Measurements from ENCODE around the gene ERCC1.
"Not testable (repeated sequence)": the region's sequence is repeated elsewhere in the genome, so short reads cannot be mapped to it uniquely, and the experiment has no call there.

The ERCC1 gene

DNA sequence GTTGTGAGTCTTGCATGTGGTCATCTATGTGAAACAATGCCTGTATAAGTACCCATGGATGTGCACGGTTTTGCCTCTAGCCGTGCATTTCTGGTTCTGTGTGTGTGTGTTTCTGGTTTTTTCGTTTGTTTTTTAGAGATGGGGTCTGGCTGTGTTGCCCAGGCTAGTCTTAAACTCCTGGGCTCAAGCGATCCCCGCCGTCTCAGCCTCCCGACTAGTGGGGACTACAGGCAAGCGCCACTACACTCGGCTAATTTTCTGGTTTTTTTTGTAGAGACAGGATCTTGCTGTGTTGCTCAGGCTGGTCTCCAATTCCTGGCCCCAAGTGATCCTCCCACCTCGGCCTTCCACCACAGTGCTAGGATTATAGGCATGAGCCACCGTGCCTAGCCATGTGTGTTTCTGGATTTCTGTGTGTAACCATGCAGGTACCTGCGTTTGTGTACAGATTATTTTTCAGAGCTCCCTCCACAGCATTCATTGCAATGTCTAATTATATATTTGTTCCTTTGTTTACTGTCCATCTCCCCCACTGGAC is 28.2 kb upstream of the ERCC1 start:
- no peak for DNase-seq

GRCh38 chr19:45451131-45451849 is 27.6 kb upstream of the ERCC1 start:
- DNase-seq: no peak

GRCh38 chr19:45450012-45450333 is 26.3 kb upstream of the ERCC1 start:
- no peak for DNase-seq

- DNase-seq: no peak
Observed at GRCh38 chr19:45448887-45449299, 25.2 kb upstream of the ERCC1 start.

- no peak for DNase-seq
Observed at GRCh38 chr19:45448425-45448756, 24.7 kb upstream of the ERCC1 start.

DNA sequence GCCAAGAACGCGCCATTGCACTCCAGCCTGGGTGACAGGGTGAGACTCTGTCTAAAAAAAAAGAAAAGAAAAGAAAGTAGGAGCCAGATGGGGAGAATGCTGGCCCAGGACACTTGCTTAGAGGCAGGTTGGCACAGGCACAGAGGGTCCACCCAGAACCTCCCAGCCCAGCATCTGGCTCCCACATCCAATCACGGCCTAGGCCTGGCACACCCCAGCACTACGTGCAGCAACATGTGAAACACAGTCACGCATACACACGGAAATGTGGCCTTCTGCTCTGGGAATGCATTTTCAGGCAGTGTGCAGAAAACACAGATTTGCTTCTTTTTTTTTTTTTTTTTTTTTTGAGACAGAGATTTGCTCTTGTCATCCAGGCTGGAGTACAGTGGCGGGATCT is 23.2 kb upstream of the ERCC1 start:
- DNase-seq: no peak

GRCh38 chr19:45446295-45446694 is 22.6 kb upstream of the ERCC1 start:
- DNase-seq: no peak

DNA sequence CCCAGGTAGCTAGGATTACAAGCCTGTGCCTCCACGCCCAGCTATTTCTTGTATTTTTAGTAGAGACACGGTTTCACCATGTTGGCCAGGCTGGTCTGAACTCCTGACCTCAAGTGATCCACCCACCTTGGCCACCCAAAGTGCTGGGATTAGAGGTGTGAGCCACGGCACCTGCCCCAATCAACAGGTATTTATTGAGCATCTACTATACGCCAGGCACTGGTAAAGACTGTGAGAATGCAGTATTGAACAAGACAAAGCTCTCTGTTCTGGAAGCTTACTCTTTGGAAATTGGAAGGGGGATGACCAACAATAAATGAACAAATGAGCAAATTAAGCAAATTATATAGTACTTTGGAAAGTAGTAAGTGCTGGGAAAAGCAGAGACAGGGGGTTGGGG is 21.4 kb upstream of the ERCC1 start:
- DNase-seq: no peak

DNA sequence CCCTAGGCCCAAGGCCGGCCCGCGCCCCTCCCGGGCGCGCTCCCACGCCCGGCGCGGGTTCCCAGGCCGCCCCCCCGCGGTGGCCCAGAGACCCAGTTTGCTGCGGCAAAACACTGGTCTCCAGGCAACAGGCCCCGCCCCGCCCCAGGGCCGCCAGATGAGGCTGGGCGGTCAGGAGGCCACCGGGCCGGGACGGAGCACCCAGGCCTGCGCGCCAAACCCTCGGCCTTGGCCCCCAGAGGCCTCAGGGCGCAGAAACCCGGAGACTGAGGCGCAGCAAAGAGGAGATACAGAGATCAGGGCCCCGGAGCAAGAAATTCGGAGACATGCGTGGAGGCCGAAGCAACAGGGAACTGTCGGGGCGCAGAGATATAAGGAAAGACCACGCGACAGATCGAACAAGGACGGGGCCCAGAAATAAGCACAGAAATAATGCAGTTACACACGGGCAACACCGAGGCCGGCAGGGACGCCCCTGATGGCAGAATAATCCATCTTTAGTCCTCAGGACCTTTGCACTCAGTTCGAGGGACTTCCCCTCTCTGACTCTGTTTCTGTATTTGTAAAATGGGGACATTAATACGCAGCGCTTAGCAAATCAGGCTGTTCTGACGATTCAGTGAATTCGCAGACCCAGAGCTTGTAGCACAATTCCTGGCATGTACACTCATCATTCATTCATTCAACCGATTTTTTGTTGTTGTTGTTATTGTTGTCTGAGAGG is 20.8 kb upstream of the ERCC1 start:
- no peak for DNase-seq

DNA sequence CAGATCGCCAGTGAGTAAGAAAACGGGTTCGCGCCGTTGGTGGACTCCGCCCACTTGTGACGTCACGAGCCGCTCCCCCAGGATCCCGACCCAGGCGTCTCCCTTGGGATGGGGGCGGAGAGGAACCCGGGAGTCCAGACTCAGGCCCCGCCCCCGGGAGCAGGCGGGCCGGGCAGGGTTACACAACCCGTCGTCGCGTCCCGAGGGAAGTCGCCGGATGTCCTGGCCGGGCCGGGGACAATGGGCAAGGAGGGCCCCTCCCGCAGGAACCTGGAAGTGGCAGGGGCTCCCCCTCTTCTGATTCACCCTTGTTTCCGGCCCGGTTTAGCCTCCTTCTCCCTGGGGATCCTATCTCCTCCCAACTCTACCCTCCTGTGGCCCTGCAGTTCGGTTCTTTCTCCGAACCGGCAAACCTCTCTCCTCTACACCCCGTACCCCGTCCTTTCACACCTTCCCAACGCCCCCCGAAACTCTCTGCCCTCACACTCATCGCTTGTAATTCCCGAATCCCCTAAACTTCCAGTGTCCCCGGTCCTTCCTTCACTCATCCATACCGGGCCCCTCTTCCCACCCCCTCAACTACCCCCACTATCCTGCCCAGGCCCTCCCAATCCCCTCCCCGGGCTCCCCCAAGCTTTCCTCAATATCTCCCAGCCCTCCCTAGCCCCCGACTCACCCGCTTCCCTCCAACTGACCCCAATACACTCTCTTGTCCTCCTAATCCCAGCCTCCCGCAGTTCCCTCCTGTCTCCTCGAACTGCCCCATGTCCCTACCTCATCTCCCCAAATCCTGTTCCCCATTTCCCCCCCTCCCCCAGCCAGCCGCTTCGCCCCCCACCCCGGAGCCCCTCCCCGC is 20.0 kb upstream of the ERCC1 start:
- DNase-seq: peak; percentile 70

DNA sequence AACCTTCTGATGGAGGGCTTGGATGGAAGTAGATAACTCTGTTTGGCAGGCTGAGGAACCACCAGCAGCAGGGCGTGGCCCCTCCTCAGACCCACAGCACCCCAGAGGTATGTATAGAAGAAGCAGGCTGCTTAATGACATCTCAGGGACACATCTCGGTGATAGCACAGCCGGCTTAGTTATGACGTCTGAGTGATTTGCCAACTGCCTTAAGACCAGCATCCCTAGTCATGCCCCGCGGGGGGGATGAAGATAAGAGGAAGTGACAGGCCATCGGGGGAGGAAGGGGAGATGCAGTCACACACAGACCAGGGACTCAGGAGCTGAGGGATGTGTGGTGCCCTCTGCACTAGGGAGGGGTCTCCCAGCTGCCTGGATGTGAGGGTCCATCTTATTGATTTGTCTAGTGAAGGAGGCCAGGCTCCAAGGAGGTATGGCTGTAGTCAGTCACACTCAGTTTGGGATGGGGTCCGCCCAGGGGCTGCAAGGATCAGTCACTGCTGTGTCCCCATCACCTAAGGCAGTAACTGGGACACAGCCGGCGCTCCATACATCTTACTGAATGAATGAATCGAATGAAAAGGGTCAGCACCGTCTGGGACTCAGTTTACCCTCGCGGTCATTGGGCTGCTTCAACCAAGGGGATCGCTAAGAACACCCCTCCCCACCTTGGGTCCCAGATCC is 19.2 kb upstream of the ERCC1 start:
- DNase-seq: no peak

- no peak for DNase-seq
Observed at GRCh38 chr19:45442408-45442777, 18.7 kb upstream of the ERCC1 start.

DNA sequence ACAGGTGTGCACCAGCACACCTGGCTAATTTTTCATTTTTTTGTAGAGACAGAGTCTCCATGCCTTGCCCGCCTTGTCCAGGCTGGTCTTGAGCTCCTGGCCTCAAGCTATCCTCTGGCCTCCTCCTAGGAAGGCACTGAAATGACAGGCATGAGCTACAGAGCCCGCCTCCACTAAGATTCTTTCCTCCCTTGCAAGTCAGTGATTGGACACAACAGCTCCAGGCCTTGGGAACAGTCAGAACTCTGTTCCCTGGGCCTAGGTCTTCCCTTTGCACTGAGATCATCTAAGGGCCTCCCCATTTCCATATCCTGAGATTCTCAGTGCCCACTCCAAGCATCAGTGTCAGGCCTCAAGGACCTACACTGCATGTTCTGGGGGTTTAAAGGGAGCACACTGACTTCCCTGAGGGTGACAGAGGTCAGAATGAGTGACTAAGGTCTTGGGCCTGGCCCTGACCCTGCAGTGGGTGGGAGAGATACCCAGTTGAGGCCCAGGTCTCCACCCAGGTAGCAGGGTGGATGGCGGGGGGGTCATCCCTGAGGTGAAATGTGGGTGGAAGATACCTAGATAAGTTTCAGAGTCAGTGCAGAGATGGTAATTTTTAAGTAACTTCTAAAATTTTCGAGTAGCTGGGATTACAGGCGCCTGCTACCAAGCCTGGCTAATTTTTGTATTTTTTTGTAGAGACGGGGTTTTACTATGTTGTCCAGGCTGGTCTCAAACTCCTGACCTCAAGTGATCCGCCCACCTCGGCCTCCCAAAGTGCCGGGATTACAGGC is 17.3 kb upstream of the ERCC1 start:
- no peak for DNase-seq

DNA sequence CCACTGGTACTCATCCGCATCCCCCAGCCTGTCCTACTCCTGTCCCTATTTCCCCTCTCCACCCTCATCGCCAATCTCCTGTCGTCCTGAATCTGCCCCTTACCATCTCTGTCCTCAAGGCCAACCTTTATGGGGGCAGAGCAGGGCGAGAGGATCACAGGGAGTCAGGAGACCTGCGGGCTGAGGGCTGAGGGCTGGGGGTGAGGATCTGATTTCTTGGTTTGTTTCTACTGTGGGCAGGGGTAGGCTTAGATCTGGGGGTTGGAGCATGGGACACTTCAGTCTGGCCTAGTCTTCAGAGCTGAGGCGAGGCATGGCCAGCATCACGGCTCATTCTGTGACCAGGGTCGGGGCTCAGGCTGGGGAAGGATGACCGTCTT is 16.5 kb upstream of the ERCC1 start:
- DNase-seq: no peak

DNA sequence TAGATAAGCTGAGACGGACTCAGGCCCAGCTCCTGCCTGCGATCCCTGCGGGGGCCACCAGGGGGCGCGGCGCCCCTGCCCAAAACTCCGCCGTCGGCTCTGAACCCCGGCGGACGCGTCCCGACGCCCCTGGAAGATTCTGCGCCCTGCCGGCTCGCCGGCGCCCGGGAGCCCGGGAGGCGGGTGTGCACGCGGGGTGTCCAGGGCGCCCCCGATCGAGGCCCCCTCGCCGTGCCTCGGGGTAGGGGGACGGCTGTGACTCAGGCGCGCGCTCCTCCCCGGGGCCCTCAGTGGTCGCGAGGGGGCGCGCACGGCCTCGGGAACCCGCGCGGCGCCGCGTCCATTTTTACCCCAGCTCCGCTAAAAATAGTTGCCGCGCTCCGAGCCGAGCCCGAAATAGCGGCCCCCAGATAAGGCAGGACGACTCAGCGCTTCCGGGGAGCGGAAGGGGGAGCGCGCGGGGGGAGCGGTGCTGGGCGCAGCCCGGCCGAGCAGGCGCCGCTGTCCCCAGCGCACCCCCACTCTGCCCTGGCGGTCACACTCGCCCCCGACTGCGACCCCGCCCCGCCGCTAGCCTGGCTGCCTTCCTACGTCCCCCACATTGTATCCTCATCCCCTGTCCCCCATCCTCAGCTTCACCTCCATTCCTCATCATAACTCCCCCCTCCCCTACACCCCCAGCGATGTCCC is 16.0 kb upstream of the ERCC1 start:
- no peak for DNase-seq

- DNase-seq: no peak
Observed at GRCh38 chr19:45439190-45439568, 15.5 kb upstream of the ERCC1 start.

- DNase-seq: no peak
Observed at GRCh38 chr19:45437328-45437727, 13.6 kb upstream of the ERCC1 start.

- not testable (repeated sequence) for DNase-seq
Observed at GRCh38 chr19:45432543-45432942, 8.8 kb upstream of the ERCC1 start.

DNA sequence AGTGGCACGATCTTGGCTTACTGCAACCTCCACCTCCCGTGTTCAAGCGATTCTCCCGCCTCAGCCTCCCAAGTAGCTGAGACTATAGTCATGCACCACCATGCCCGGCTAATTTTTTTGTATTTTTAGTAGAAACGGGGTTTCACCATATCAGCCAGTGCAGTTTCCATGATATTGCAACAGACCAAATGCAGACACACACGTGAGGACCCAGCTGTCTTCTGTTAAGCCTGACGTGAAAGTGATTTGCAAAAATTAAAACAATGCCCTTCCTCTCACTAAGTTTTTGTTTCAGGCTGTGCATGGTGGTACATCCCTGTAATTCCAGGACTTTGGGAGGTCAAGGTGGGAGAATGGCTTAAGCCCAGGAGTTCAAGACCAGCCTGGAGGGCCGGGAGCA is 7.3 kb upstream of the ERCC1 start:
- DNase-seq: not testable (repeated sequence)

- not testable (repeated sequence) for DNase-seq
Observed at GRCh38 chr19:45429896-45430295, 6.2 kb upstream of the ERCC1 start.

DNA sequence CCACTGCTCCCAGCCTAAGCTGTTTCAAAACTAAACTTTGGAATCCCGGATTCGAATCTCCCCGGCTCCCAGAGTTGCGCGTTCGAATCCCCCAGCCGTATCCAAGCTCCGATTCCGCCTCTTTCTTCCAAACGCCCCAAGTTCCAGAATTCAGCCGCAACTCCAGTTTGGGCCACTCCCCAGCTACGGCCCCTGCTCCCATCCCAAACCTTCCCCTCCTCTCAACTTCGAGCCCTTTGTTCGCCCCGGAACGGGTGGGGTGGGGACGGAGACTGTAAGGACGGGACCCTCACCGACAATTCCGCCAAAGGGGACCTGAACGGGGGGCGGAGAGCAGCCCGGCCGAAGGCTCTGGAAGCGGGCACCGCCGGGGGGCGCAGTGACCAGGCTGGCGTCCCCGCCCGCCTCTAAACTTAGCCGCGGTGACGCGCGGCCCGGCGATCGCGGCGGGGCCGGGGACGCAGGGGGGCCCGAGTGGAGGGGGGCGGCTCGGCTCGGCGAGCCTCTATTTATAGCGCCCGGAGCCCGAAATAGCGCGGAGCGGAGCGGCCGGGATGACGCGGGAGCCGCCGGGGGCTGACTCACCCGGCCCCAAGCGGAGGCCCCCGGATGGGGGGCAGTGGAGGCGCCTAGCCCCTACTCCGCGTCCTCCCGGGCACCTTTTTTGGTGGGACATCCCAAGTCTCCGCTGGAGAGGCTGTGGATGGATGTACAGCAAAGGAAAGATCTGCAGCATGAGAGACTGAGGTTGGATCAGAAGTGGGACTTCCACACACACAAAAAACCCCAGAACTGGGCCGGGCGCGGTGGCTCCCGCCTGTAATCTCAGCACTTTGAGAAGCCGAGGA is 4.9 kb upstream of the ERCC1 start:
- DNase-seq: no peak

Data from NCI-H1436 treated with DMSO at 0.1 percent for 48 hours (cell line).